Activated CD8-positive, alpha-beta memory T cell treated with anti-CD3 and anti-CD28 coated beads, Interleukin-2, amount 50 U/mL, for 1 hour (primary cell): ENCODE results near the gene PRDM16.

Experiments used
- DNase-seq: peaks from one replicate; pipeline ENCODE4 v3.0.0-alpha.2; 2020; ENCODE audit errors: extremely low read depth

PRDM16 gene

DNA sequence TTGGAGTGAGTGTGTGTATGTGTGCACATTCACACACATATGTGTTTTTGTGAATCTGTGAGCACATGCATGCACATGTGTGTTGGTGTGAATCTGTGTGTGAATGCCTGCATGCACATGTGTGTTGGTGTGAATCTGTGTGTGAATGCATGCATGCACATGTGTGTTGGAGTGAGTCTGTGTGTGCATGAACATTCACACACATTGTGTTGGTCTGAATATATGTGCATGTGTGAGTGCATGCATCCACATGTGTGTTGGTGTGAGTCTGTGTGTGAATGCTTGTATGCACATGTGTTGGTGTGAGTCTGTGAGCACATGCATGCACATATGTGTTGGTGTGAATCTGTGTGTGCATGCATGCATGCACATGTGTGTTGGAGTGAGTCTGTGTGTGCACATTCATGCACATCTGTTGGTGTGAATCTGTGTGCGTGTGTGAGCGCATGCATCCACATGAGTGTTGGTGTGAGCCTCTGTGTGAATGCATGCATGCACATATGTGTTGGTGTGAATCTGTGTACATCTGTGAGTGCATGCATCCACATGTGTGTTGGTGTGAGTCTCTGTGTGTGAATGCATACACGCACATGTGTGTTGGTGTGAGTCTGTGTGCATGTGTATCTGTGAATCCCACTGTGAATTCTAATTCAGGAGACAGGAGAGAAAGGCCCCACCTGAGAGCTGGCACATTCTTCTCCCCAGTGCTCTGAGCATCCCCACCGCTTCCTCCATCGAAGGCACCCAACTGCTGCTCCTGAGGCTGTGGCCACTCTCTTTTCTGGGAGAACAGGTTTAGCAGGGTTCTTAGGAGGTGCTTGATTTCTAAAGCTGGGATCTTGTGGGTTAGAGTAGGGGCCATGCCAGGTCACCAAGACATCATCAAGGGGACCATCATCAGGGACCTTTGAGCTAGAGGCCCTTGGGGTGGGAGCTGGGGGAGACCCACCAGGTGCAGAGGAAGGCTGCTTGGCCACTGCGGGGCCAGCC, 267.9 kb downstream of the PRDM16 start:
- no peak for DNase-seq

DNA sequence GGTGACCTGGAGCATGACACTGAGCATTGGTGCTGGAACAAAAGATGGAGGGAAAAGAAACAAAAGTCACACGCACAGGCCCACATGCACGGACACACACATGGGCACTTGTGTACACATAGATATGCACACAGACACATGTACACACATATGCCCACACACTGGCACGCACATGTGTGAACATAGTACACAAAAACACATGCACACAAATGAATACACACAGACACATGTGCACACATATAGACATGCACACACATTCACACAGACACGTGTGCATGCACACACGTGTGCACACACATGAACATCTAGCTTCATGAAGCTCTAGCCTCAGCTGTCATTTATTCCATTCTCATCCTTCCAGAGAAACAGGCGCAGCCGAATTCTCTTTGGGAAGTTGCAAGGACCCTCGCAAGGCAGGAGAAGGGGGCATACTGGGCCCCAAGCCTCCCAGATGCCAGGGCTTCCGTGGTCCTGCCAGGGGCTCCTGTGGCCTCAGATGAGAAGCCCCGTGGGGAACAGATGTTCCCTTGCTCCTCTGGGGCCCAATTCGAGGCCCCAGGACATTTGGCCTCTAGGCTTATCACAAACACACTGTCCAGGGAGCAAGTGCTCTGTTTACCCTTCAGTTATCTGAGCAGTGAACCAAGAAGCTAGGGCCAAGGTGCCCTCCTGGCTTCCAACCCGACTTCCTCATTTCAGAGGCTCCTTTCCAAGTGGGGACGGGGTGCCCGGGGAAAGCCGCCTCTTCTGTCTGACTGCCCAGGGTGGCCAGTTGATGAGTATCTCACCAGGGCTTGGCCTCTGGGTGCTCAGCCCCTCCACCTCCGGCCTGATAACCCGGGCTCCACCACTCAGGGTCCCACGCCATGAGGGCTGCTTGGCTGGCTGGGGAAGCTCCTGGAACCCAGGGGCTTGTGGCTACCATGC, 269.1 kb downstream of the PRDM16 start:
- no peak for DNase-seq

DNA sequence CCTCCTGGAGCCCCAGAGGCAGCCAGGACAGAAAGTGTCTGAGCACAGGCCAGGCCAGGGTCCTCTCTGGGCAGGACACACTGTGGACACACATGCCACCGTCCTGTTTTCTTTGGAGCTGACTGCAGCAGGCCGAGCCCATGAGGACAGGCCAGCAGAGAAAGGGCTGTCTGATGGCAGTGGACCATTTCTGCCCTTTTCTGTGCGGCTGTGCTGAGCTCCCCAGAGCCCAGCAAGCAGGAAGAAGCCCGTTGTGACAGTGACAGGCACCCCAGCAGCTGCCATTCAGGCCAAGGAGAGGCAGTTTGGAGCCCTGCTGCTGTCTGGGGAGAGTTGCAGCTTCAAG, 269.7 kb downstream of the PRDM16 start:
- no peak for DNase-seq

DNA sequence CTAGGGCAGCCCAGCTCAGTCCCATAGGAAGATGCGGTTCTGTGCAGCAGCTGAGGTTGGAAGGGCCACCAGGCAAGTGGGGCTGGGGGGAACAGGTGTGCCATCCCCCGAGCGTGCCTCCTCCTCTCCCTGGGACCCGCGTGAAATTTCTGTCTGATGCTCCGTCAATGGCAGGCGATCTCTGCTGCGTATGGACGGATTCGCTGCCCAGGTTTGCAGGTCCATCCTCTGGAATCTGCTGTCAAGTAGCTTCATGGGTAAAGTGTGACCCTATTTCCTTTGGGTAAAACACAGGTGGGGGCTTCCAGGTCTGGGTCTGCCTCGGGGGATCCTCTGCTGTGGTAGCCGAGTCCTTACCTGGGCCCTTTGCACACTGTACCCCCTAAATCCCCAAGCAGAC, 270.9 kb downstream of the PRDM16 start:
- DNase-seq: no peak

DNA sequence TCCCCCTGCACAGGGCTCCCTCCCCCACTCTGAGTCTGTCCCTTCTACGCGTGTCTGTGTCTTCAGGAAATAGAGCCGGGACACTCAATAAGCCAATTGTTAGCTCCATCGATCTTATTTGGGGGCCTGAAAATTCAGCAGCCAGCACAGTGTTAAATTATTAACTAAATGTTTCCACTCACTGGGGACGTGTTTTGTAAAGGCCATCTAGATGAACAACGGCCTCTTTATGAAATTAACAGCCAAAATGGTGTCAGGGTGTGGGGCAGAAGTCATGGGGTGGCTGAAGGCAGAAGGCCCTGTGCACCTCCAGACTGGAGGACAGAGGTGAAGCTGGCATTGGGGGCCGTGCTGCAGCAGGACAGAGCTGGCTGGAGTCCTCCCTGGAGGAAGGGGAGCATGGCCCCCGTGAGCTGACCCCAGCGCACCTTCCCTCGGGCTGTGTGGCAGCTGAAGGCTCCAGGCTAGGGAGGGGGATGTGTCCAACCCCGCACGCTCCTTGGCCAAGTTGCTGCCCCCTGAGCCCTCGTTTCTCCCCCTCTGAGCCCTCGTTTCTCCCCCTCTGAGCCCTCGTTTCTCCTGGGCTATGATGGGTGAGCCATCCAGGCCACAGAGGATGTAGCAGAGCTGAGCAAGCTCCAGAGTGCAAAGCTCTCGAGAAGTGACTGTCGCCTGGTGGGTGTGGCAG, 271.7 kb downstream of the PRDM16 start:
- DNase-seq: no peak

DNA sequence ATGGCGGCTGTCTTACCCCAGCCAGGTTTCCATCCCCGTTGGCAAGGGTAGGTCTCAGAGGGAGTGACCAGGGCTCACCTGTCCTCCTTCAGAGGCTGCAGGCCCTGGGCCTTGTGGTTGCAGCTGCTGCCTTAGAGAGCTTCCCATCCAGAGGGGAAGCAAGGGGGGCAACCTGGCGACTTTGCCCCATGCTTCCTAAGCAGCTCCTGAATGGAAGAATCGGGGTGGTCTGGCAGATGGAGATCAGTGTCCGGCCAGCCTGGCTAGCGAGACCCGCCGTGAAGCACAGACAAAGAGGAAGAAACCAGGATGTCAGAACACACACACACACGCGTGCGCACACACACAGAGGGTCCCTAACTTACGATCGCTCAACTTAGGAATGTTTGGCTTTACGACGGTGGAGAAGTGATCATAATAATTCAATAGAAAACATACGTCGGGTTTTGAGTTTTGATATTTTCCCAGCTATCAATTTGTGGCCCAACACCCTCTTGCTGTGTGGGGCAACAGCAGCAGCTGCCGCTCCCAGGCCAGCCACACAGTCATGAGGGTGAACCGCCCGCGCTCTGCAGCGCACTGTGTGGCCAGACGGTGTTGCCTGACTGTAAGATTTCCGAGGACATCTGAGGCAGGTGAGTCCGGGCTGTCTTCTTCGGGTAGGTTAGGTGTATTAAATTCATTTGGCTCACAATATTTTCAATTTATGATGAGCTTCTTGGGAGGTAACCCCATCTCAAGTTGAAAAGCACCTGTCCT, 272.4 kb downstream of the PRDM16 start:
- no peak for DNase-seq

DNA sequence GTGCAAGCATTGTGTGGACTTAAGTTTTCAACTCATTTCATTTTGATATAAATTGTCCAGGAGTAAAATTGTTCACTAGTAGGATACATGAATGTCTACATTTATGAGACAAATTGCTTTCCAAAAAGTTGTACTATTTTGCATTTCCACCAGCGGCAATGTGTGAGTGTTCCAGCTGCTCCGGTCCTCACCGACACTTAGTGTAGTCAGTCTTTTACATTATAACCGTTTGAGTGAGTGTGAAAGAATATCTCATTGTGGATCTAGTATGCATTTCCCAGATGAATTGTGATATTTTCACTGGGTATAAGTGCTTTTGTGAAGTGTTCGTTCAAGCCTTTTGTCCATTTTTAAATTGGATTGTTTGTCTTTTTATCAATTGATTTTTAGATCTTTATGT, 274.0 kb downstream of the PRDM16 start:
- no peak for DNase-seq

DNA sequence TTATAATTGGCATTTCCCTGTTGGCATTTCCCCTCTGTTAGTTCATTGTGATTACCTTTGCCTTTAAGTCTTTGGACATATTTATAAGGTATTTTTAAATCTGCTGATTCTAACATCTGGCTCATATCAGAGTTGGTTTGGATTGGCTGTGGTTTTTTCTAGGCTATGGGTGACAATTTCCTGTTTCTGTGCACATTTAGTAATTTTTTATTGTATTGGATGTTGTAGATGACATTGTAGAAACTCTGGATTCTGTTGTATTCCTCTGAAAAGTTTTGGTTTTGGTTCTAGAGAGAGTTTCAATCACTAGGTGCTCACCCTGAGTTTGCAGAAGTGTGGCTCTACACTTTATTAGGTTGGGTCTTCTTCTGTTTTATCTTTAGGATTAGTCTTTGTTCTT, 275.4 kb downstream of the PRDM16 start:
- no peak for DNase-seq

DNA sequence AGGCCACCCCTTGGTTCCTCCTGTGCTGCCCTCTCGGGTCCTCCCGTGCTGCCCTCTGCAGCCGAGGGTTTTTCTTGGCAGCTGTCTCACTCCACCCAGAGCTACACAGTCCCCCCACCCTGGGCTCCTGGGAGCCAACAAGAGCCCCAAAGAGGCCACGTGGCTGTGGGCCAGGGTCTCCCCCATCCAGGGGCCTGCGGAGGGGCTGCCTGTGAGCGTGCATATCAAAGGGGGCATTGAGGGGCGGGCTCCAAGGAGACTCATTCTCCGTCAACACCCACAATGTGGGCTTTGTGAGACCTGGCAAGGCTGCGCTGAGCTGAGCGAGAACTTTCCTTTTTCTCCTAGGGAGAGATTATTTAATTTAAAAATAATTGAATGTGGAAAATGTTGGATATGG, 276.8 kb downstream of the PRDM16 start:
- no peak for DNase-seq

DNA sequence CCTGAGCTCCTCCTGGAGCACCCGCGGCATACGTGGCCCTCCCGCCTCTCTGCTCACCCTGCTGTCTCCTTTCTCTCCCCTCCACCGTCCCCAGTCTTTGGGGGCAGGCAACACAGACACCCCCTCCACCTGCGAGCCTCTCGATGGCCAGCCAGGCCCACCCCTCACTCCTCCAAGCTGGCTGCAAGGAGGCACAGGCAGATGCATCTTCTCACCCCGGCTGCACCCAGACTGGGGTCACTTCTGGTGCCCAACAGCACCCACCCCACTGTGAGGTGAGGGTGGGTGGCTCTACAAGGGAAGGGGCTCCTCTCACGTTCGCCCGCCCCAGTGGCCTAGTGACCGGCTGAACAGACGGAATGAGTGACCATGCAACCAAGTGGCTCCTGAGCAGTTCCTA, 277.5 kb downstream of the PRDM16 start:
- DNase-seq: no peak

DNA sequence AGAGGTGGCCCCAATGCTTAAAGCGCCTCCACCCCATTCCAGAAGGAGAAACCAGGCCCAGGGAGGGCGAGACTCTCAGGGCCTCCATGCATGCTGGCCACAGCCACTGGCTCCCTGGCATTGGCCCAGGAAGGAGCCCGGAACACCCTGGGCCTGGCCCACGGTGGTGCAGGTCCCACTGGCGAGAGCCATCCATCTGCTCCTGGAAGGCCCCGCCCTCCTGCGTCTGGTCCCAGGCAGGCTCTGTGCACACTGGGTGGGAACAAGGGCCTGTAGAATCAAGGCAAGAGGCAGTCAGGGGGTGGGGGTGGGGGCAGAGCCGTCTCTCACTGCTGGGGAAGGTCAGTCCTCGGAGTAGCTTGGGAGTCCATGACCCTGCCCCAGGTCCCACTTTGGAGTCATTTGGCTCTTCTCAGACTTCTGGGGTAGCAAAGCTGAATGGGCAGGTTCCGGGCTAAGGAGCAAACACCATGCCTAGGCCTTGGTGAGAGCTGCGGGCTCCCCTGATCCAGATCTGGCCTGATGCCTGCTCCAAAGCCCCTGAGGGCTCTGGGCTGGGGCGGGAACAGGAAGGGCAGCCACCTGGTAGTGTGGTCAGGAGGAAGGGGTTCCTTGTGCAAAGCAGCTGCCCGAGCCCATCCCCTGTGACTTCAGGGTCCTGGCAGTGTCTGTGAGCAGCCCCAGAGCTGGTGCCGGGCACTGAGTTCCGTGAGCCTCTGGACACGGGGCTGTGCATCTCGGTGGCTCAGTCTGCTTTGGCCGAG, 278.4 kb downstream of the PRDM16 start:
- no peak for DNase-seq

DNA sequence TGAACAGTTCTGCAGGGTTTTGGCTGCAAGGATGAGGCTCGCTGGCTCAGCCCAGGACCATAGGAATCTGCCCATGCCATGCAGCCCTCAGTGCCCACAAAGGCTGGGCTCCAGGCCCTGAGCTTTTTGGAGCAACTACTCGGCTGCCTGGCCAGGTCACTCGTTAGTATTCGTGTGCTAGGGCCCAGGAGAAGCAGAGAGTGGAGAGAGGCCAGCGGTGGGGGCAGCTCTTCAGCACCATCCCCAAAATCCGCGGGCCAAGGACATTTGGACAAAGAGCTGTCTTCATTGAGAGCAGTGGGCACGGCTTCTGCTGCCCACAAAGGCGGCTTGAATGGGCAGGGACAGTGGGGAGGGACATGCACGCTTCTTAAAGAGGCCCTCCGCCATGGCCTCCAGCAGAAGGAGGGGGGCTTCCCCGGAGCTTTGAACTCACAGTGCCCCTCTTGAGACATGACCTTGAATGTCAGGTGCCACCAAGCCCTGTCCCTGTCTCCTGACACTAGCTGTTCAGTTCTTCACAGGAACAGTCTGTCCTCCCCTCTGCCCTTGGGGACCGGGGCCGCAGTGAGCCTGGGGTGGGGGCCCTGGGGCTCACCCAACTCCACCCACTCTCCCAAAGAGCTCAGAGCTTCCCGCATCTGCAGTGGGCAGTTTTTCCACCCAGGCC, 279.3 kb downstream of the PRDM16 start:
- DNase-seq: no peak

DNA sequence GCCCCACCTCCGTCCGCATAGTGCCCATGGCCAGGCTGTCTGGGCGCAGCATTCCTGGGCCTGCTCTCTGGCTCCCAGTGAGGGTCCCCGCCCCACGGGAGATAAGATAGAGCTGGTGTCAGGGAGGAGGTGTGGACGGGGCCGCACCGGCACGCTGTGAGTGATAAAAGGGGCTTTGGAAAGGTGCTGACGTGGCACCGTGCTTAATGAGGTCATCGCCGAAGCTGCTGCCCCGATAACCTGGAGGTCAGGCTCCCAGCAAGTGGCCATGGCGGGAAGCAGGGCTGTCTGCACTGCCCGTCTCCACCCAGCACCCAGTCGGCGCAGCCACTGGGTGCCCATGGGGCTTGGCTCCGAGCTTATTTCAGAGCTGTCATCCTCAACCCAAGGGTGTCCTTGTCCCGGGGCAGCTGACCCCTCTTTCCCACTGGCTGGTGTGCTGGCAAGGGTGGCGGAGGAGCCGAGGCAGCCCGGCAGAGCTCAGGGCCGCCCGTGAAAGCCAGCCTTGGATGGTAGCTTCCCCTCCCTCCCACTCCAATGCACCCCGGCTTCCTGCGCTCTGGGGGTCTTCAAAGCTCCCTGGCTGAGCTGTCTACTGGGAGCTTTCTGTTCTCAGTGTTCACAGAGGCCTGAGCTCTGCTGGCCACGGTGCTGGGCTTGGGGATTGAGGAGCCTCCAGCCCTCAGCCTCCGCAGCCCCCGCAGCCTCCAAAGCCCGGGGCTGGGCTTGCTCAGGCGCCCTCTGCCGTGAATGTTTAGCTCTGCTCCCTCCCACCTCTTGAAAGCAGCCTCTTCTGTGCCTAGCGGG, 280.4 kb downstream of the PRDM16 start:
- DNase-seq: no peak

DNA sequence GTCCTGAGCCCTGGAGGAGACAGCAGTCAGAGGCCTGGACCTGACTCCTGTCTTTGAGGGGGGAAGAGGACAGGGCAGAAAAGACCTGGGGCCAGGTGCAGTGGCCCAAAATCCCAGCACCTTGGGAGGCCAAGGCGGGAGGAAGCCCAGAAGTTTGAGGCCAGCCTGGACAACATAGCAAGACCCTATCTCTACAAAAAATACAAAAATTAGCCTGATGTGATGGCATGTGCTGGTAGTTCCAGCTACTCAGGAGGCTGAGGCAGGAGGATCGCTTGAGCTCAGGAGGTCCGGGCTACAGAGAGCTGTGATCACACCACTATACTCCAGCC, 280.9 kb downstream of the PRDM16 start:
- no peak for DNase-seq

DNA sequence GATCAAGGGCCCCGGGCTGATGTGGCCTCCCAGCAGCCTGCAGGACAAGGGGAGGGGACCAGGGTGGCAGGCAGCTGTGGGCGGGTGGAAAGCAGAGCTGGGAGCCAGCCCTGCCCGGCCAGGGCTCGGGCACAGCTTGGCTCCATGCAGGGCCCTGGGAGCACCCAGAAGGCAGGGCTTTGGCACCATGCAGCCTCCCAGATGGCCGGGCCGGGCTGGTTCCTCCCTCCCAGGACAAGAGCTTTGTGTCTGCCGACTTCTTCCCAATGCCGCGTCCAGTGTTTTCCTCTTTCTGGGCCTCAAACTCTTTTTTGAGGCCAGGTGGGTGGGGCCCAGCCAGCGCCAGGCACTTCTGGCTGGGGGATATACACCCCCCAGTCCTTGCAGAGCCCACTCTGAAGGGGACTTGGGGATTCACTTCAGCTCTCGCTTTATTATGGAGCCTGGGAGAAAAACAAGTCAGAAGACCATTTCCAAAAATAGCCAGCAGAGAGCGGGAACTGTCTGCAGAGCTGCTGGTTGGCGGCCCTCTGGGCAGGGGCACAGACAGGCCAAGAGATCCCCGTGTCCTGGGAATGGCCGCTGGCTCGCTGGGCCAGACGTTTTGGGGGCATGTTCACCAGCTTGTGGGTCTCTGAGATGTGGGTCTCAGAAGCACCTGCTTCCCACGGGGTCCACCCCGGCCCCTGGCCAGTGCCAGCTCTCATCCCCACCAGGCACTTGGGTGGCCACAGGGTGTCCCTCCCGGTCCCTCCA, 281.7 kb downstream of the PRDM16 start:
- no peak for DNase-seq

DNA sequence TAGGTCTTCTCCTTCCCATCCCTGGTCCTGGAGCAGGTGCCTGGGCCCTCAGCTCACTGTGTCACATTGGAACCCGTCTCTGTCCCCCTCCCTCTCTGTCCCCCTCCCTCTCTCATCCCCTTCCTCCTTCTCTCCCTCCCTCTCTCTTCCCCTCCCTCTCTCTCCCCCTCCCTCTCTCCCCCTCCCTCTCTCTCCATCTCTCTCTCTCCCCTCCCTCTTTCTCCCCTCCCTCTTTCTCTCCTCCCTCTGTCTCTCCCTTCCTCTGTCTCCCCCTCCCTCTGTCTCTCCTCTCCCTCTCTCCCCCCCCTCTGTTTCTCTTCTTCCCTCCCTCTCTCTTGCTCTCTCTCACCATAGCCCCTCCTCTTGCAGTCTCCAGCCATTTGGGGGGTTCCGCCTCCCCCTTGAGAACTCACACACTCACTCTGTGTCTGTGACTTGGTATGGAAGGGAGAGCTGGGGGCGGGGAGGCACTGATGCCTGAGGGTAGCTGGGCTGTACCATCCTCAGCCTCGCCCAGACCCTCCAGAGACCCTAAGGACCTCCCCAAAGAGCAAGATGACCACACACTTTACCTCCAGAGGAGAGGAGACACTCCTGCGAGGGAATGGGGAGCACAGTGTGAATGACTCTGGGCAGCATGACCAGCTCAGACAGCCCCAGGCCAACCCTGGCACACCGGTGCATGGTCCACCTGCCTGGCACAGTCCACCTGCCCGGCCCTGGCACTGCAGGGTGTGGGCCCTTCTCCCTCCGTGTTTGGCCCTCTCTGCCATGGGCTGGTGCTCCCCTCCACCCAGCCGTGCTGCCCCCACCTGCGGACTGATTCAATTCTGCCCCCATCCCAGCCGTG, 282.7 kb downstream of the PRDM16 start:
- no peak for DNase-seq

DNA sequence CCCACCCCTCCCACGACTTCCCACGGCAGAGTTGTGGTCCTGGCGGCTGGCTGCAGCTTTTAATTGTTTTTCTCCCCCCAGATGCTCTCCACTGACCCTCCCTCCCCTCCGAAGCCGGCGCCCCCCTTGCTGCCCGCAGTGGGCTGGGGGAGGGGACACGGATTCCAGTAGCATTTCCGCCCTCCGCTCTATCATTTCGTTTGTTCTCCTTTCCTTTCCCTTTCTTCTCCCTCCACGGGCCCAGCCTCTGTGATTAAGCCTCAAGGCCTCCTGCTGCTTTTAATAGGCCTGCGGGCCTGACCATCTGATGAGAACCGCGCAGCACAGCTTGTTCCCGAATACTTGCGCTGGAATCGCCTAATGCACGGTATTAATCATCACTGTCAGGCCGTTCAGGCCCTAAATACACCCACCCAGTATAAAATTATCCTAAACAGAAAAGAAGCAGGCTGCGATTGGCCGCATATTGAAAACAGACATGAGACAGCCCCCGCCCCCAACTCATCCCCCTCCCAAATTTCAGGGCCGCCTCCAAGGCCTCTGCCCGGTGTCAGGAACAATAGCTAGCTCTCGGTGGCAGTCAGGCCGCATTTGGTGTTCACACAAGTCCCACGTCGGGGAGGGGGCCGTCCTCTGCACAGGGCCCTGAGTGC, 283.4 kb downstream of the PRDM16 start:
- no peak for DNase-seq
